ENCODE results near the gene KRTAP2-1. TPM values are rescaled to one million over a fixed set of nuclear protein-coding genes. Genes with fewer than 3 reads are reported as not detected.

Gene KRTAP2-1
- total and polyA plus RNA-seq, 2 experiments from 2014 or later, result not detected

GRCh38 chr17:41052566-41052965 lies 5.5 kb upstream of the KRTAP2-1 start:
- H3K9me3 Mint-ChIP-seq, result peaks cover 6% of the 10 kb centered on the region; the same call in 1 of the 3 replicates
- Histone ChIP-seq H3K27ac (ENCODE audit: low read depth) (no peak overlapping the region), H3K4me1 (ENCODE audit: insufficient read depth) (peaks cover 8% of the 10 kb centered on the region), H3K27me3 (ENCODE audit: insufficient read depth) (no peaks in the 10 kb centered on the region), H3K79me2 (replicated peaks; ENCODE audit: insufficient read depth) (no peaks in the 10 kb centered on the region), H3K4me3 (no peak overlapping the region), H3F3A (replicated peaks; ENCODE audit: low read depth) (no peaks in the 10 kb centered on the region), H3K36me3 (ENCODE audit: insufficient read depth) (no peaks in the 10 kb centered on the region), H3K9me2 (ENCODE audit: insufficient read depth) (no peaks in the 10 kb centered on the region), H4K20me1 (replicated peaks; ENCODE audit: insufficient read depth) (no peaks in the 10 kb centered on the region), H3K4me2 (no peak overlapping the region), H2AFZ (no peak overlapping the region)
- H3K36me3 Mint-ChIP-seq (ENCODE audit: low read depth), result 0 out of 3 replicates have a peak, but pooled peaks cover 3% of the 10 kb centered on the region
- DNase-seq (ENCODE audit: low spot score) (no peak), ATAC-seq (no peak)
- peaks cover 16% of the 10 kb centered on the region for H3K4me1 Mint-ChIP-seq
- H3K4me3 Mint-ChIP-seq, result no peak overlapping the region
- no peak overlapping the region for H3K27ac Mint-ChIP-seq
- TF ChIP-seq CTCF (conservative IDR thresholded peaks at IDR 0.05; ENCODE audit: low read depth in 2 of 2) (no peak), REST (IDR thresholded peaks at IDR 0.05; ENCODE audit: unreplicated experiment) (no peak), JUNB (IDR thresholded peaks at IDR 0.05; ENCODE audit: unreplicated experiment) (no peak), CREB1 (CRISPR knock-in tag; IDR thresholded peaks at IDR 0.05; ENCODE audit: low read depth) (no peak), ZNF331 (CRISPR knock-in tag; IDR thresholded peaks at IDR 0.05; ENCODE audit: low read depth) (no peak), POLR2AphosphoS5 (IDR thresholded peaks at IDR 0.05; ENCODE audit: low read depth) (no peak), NANOG (IDR thresholded peaks at IDR 0.05; ENCODE audit: borderline replicate concordance) (no peak), ETS1 (IDR thresholded peaks at IDR 0.05) (no peak), ZNF114 (CRISPR knock-in tag; IDR thresholded peaks at IDR 0.05) (no peak), STAT1 (IDR thresholded peaks at IDR 0.05; ENCODE audit: unreplicated experiment) (no peak)
- TF ChIP-seq, protein P1, sequence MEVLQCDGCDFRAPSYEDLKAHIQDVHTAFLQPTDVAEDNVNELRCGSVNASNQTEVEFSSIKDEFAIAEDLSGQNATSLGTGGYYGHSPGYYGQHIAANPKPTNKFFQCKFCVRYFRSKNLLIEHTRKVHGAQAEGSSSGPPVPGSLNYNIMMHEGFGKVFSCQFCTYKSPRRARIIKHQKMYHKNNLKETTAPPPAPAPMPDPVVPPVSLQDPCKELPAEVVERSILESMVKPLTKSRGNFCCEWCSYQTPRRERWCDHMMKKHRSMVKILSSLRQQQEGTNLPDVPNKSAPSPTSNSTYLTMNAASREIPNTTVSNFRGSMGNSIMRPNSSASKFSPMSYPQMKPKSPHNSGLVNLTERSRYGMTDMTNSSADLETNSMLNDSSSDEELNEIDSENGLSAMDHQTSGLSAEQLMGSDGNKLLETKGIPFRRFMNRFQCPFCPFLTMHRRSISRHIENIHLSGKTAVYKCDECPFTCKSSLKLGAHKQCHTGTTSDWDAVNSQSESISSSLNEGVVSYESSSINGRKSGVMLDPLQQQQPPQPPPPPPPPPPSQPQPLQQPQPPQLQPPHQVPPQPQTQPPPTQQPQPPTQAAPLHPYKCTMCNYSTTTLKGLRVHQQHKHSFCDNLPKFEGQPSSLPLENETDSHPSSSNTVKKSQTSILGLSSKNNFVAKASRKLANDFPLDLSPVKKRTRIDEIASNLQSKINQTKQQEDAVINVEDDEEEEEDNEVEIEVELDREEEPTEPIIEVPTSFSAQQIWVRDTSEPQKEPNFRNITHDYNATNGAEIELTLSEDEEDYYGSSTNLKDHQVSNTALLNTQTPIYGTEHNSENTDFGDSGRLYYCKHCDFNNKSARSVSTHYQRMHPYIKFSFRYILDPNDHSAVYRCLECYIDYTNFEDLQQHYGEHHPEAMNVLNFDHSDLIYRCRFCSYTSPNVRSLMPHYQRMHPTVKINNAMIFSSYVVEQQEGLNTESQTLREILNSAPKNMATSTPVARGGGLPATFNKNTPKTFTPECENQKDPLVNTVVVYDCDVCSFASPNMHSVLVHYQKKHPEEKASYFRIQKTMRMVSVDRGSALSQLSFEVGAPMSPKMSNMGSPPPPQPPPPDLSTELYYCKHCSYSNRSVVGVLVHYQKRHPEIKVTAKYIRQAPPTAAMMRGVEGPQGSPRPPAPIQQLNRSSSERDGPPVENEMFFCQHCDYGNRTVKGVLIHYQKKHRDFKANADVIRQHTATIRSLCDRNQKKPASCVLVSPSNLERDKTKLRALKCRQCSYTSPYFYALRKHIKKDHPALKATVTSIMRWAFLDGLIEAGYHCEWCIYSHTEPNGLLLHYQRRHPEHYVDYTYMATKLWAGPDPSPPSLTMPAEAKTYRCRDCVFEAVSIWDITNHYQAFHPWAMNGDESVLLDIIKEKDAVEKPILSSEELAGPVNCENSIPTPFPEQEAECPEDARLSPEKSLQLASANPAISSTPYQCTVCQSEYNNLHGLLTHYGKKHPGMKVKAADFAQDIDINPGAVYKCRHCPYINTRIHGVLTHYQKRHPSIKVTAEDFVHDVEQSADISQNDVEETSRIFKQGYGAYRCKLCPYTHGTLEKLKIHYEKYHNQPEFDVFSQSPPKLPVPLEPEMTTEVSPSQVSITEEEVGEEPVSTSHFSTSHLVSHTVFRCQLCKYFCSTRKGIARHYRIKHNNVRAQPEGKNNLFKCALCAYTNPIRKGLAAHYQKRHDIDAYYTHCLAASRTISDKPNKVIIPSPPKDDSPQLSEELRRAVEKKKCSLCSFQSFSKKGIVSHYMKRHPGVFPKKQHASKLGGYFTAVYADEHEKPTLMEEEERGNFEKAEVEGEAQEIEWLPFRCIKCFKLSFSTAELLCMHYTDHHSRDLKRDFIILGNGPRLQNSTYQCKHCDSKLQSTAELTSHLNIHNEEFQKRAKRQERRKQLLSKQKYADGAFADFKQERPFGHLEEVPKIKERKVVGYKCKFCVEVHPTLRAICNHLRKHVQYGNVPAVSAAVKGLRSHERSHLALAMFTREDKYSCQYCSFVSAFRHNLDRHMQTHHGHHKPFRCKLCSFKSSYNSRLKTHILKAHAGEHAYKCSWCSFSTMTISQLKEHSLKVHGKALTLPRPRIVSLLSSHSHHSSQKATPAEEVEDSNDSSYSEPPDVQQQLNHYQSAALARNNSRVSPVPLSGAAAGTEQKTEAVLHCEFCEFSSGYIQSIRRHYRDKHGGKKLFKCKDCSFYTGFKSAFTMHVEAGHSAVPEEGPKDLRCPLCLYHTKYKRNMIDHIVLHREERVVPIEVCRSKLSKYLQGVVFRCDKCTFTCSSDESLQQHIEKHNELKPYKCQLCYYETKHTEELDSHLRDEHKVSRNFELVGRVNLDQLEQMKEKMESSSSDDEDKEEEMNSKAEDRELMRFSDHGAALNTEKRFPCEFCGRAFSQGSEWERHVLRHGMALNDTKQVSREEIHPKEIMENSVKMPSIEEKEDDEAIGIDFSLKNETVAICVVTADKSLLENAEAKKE (CRISPR knock-in tag; IDR thresholded peaks at IDR 0.05), result no peak
- no peaks in the 10 kb centered on the region for H3K27me3 Mint-ChIP-seq (ENCODE audit: insufficient read depth, low read depth, poor library complexity)

Measured in GM23338 (cell line).